Measurements from ENCODE around the gene FAM118B. TPM values are rescaled to one million over a fixed set of nuclear protein-coding genes. Genes with fewer than 3 reads are reported as not detected.
"Not testable (repeated sequence)": the region's sequence is repeated elsewhere in the genome, so short reads cannot be mapped to it uniquely, and the experiment has no call there.

FAM118B gene
- total RNA-seq, 2 donors from 2014 or later = 13.8 to 16.9 TPM

GRCh38 chr11:126255507-126255906 is 43.9 kb downstream of the FAM118B start:
- not testable (repeated sequence) for H3K27ac Mint-ChIP-seq; ATAC-seq; H3K27me3 Mint-ChIP-seq; DNase-seq (ENCODE audit: low spot score); H3K9me3 Mint-ChIP-seq; H3K4me3 Mint-ChIP-seq; H3K4me1 Mint-ChIP-seq (ENCODE audit: low read depth in 2 of 2)
- peaks cover 11% of the 10 kb centered on the region for H3K36me3 Mint-ChIP-seq

GRCh38 chr11:126256216-126256615 is 44.6 kb downstream of the FAM118B start:
- Mint-ChIP-seq H3K27ac (no peak overlapping the region), H3K9me3 (no peaks in the 10 kb centered on the region), H3K27me3 (no peaks in the 10 kb centered on the region), H3K4me3 (no peak overlapping the region), H3K4me1 (ENCODE audit: low read depth in 2 of 2) (peaks cover 0 to 2% of the 10 kb centered on the region in 2 donors), H3K36me3 (peaks cover 18% of the 10 kb centered on the region)
- DNase-seq (ENCODE audit: low spot score) (no peak), ATAC-seq (no peak)

GRCh38 chr11:126257144-126257543 is 45.6 kb downstream of the FAM118B start:
- no peak overlapping the region for H3K27ac Mint-ChIP-seq
- no peaks in the 10 kb centered on the region for H3K27me3 Mint-ChIP-seq
- H3K36me3 Mint-ChIP-seq = peaks cover 21% of the 10 kb centered on the region
- DNase-seq (ENCODE audit: low spot score) (no peak), ATAC-seq (no peak)
- no peak overlapping the region for H3K4me3 Mint-ChIP-seq
- peaks cover 0 to 4% of the 10 kb centered on the region in 2 donors for H3K4me1 Mint-ChIP-seq (ENCODE audit: low read depth in 2 of 2)
- no peaks in the 10 kb centered on the region for H3K9me3 Mint-ChIP-seq

GRCh38 chr11:126257764-126258163 is 46.2 kb downstream of the FAM118B start:
- ATAC-seq = no peak
- H3K4me1 Mint-ChIP-seq (ENCODE audit: low read depth in 2 of 2) = peaks cover 0 to 4% of the 10 kb centered on the region in 2 donors
- H3K36me3 Mint-ChIP-seq = peaks cover 21% of the 10 kb centered on the region
- no peak overlapping the region for H3K27ac Mint-ChIP-seq
- no peaks in the 10 kb centered on the region for H3K27me3 Mint-ChIP-seq
- H3K9me3 Mint-ChIP-seq = no peaks in the 10 kb centered on the region
- no peak for DNase-seq (ENCODE audit: low spot score)
- no peak overlapping the region for H3K4me3 Mint-ChIP-seq

DNA sequence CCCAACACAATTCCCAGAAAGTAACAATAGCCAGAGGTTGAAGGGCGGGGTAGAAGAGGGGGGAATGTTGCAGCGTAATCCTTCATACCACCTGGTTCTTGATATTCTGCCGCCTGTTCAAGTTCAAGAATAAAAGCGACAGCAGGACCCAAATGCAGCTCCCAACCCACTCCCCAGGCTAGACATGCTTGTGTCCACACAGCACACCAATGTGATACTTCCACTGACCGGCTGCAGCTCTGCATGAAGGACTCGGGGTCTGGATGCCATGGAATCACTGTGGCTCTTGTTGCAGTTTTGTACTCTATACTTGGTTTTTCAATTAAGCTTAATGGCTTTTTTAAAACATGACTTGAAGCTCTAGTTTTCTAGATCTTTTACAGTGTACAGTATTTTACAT is 50.6 kb downstream of the FAM118B start:
- Mint-ChIP-seq H3K4me3 (no peak overlapping the region), H3K36me3 (peaks cover 41% of the 10 kb centered on the region), H3K27me3 (no peaks in the 10 kb centered on the region), H3K27ac (peak overlapping the region in 1 of 2 donors; percentile 30), H3K9me3 (no peaks in the 10 kb centered on the region), H3K4me1 (ENCODE audit: low read depth in 2 of 2) (peaks cover 17% of the 10 kb centered on the region in 2 donors)
- DNase-seq (ENCODE audit: low spot score) (no peak), ATAC-seq (no peak)

DNA sequence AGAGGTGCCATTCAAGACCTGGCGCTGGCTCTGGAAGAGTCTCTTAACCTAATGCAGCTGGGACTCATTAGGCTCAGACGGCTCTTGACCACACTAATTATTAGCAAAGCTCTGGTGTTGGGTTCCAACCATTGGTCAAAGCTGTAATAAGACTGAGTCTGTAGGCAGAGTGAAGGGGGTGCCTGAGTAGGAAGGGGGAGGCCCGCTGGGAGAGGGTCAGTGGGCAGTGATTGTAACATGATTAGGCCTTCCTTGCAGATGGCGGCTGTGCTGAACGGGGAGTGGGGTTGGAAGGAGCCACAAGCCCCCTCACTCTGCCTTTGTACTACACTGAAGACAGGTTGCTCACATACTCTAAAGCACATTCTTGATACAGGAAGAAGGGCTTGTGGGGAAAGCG is 51.9 kb downstream of the FAM118B start:
- H3K36me3 Mint-ChIP-seq = peaks cover 46% of the 10 kb centered on the region
- H3K4me1 Mint-ChIP-seq (ENCODE audit: low read depth in 2 of 2) = peaks cover 27% of the 10 kb centered on the region in 2 donors
- H3K4me3 Mint-ChIP-seq = no peak overlapping the region
- no peaks in the 10 kb centered on the region for H3K9me3 Mint-ChIP-seq
- DNase-seq (ENCODE audit: low spot score) (no peak), ATAC-seq (no peak)
- no peaks in the 10 kb centered on the region for H3K27me3 Mint-ChIP-seq
- H3K27ac Mint-ChIP-seq = no peak overlapping the region

DNA sequence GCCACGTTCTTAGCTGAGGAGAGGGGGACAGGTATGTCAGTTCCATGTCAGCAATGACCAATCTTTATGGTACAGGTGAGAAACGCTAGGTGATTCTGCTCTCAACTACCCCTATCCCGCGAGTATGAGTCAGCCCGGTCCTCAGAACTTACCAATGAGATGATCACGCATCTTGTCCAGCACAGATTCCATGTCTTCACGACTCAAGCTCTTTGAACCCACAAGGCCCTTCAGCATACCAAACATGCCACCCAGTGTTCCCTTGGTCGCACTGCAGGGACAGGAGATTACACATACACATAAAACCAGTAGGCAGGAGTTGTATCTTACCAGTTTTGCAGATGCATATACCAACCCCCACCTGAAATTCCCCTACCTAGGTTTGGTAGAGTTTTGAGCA is 54.2 kb downstream of the FAM118B start:
- Mint-ChIP-seq H3K27ac (peak overlapping the region; percentile 19 to 98), H3K27me3 (no peaks in the 10 kb centered on the region), H3K9me3 (no peaks in the 10 kb centered on the region), H3K36me3 (peaks cover 42% of the 10 kb centered on the region), H3K4me1 (ENCODE audit: low read depth in 2 of 2) (peaks cover 43 to 46% of the 10 kb centered on the region in 2 donors), H3K4me3 (no peak overlapping the region)
- DNase-seq (ENCODE audit: low spot score) = no peak
- no peak for ATAC-seq

DNA sequence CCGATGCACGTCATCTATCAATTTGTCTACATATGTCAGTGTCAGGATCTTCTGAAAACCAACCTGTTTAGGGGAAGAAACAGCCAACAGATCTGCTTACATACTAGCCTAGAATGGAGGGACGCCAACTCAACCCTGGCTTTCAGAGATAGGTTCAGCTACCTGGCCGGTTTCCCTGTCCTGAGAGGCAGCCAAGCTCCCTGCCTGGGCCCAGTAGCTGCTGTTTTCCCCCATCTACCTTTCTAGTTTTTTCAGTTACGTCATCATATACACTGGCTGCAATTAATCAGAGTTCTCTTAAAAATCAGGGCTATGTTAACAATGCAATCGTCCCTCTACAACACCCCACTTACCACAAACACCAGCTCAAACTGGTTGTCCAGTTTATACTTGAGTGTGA is 56.1 kb downstream of the FAM118B start:
- ATAC-seq (no peak), DNase-seq (ENCODE audit: low spot score) (no peak)
- Mint-ChIP-seq H3K27me3 (no peaks in the 10 kb centered on the region), H3K4me1 (ENCODE audit: low read depth in 2 of 2) (peaks cover 49 to 54% of the 10 kb centered on the region in 2 donors), H3K4me3 (peak overlapping the region; percentile 98), H3K27ac (peak overlapping the region; percentile 98), H3K36me3 (peaks cover 38% of the 10 kb centered on the region), H3K9me3 (no peaks in the 10 kb centered on the region)

DNA sequence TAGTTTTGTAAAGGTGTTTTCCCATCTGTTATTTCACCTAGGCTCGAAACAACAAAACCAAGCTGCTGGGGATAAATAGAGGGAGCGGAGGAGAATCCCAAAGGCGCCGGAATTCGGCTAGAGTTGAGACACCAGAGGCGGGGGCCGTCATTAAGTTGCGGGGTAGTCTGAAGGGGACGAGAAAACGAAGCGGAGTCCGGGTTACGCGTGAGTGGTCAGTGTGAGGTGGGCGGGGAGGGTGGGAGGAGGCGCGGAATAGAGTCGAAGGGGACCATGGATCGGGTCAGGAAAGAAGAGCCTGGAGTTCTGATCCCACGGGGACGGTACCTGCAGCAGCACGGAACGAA is 56.8 kb downstream of the FAM118B start:
- ATAC-seq (peak; percentile 0 to 2), DNase-seq (ENCODE audit: low spot score) (no peak)
- H3K4me3 Mint-ChIP-seq = peak overlapping the region; percentile 98
- peaks cover 49 to 55% of the 10 kb centered on the region in 2 donors for H3K4me1 Mint-ChIP-seq (ENCODE audit: low read depth in 2 of 2)
- H3K27me3 Mint-ChIP-seq = no peaks in the 10 kb centered on the region
- peaks cover 41% of the 10 kb centered on the region for H3K36me3 Mint-ChIP-seq
- H3K27ac Mint-ChIP-seq = peak overlapping the region; percentile 98
- no peaks in the 10 kb centered on the region for H3K9me3 Mint-ChIP-seq

DNA sequence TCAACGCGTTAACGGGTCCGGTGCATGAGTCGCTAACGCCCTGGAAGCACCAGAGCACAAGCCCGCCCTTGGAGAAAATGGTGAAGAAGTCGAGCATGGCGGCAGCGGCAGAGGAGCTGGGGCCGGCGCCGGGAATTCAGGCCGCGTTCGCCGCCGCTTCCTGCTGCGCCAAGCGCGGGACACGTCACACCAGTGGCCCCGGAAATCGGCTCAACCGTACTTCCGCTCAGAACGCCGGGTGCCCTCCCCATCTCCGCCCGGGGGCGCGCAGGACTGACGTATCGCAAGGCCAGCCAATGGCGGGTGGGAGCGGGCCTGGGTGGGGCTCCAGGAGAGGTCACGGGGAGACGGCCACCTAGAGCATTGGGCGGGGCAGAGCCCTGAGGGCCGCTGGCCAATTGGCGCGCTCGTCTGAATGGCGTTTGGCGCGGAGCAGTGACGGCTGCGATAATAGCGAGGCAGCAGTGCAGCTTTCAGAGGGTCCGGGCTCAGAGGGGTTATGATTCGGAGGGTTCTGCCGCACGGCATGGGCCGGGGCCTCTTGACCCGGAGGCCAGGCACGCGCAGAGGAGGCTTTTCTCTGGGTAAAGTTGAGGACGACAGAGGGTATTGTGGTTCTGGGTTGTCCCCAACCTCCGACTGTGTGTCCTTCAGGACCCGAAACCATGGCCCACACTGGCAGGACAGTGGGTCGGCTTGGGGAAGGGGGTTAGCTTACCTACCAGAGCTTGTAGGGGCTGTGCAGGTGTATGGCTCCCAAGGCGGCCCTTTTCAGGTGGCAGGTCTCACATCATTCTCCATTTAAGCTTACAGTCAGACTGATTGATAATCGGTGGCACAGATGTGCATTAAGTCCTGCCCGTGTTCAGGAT is 57.4 kb downstream of the FAM118B start, which contains the start of the genes FOXRED1 and SRPRA:
Gene FOXRED1, plus strand, starts transcription at position 447 of the 872 bp plus-strand sequence. Its CDS starts 53 bp downstream, at position 500.
Gene SRPRA, minus strand, starts transcription at position 188 of the 872 bp plus-strand sequence. Its CDS starts 91 bp downstream, at position 97.
- H3K9me3 Mint-ChIP-seq = no peaks in the 10 kb centered on the region
- ATAC-seq (peak; percentile 100), DNase-seq (ENCODE audit: low spot score) (peak; percentile 100)
- H3K4me1 Mint-ChIP-seq (ENCODE audit: low read depth in 2 of 2) = peaks cover 46 to 55% of the 10 kb centered on the region in 2 donors
- H3K4me3 Mint-ChIP-seq = peak within 1 kb of the TSS; percentile 98
- H3K27ac Mint-ChIP-seq = peak within 1 kb of the TSS; percentile 98
- H3K27me3 Mint-ChIP-seq = no peaks in the 10 kb centered on the region
- peaks cover 43% of the 10 kb centered on the region for H3K36me3 Mint-ChIP-seq

GRCh38 chr11:126277322-126277721 is 65.7 kb downstream of the FAM118B start:
- peaks cover 32% of the 10 kb centered on the region in 2 donors for H3K4me1 Mint-ChIP-seq (ENCODE audit: low read depth in 2 of 2)
- H3K27me3 Mint-ChIP-seq = no peaks in the 10 kb centered on the region
- H3K4me3 Mint-ChIP-seq = no peak overlapping the region
- DNase-seq (ENCODE audit: low spot score) (no peak), ATAC-seq (no peak)
- no peak overlapping the region for H3K27ac Mint-ChIP-seq
- H3K36me3 Mint-ChIP-seq = peaks cover 22% of the 10 kb centered on the region
- H3K9me3 Mint-ChIP-seq = no peaks in the 10 kb centered on the region

DNA sequence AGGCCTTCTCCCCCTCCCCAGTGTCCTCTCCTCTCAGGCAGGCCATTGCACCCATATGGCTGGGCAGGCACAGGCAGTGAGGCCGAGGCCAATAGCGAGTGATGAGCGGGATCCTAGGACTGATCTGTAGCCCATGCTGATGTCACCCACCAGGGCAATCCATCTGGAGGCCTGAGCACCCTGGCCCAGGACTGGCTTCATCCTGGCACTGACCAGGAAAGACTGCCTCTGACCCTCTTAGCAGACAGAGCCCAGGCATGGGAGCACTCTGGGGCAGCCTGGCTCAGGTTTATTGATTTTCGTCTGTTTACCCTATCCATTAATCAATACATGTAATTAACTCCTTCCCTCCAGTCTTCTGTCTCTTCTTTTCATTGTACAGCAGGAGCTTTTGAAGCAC is 66.2 kb downstream of the FAM118B start:
- peaks cover 19% of the 10 kb centered on the region for H3K36me3 Mint-ChIP-seq
- no peaks in the 10 kb centered on the region for H3K27me3 Mint-ChIP-seq
- no peak overlapping the region for H3K4me3 Mint-ChIP-seq
- no peak overlapping the region for H3K27ac Mint-ChIP-seq
- DNase-seq (ENCODE audit: low spot score) (no peak), ATAC-seq (no peak)
- no peaks in the 10 kb centered on the region for H3K9me3 Mint-ChIP-seq
- H3K4me1 Mint-ChIP-seq (ENCODE audit: low read depth in 2 of 2) = peaks cover 31 to 34% of the 10 kb centered on the region in 2 donors

GRCh38 chr11:126279191-126279590 is 67.6 kb downstream of the FAM118B start:
- Mint-ChIP-seq H3K27me3 (no peaks in the 10 kb centered on the region), H3K4me1 (ENCODE audit: low read depth in 2 of 2) (peaks cover 38 to 41% of the 10 kb centered on the region in 2 donors), H3K27ac (peak overlapping the region; percentile 87 to 95), H3K36me3 (peaks cover 13% of the 10 kb centered on the region), H3K9me3 (no peaks in the 10 kb centered on the region), H3K4me3 (no peak overlapping the region)
- ATAC-seq (no peak), DNase-seq (ENCODE audit: low spot score) (no peak)

- H3K27me3 Mint-ChIP-seq = no peaks in the 10 kb centered on the region
- H3K9me3 Mint-ChIP-seq = no peaks in the 10 kb centered on the region
- peaks cover 4% of the 10 kb centered on the region for H3K36me3 Mint-ChIP-seq
- no peak for ATAC-seq
- peak overlapping the region; percentile 87 to 95 for H3K27ac Mint-ChIP-seq
- peak overlapping the region; percentile 6 for H3K4me3 Mint-ChIP-seq
- H3K4me1 Mint-ChIP-seq (ENCODE audit: low read depth in 2 of 2) = peaks cover 44 to 49% of the 10 kb centered on the region in 2 donors
- no peak for DNase-seq (ENCODE audit: low spot score)
These were observed 69.0 kb downstream of the FAM118B start for GRCh38 chr11:126280595-126280994.
